MM.1S (cell line): ENCODE data around the gene ATP2A3.

Experiments used
- DNase-seq: peaks from one replicate; pipeline ENCODE4 v3.0.0-alpha.2; 2015
- H2AFZ ChIP-seq: fragments of 300-600 bp; sonication (generic); 2 replicates; pipeline ENCODE4 v1.6.0; 2016; ENCODE audit warnings: antibody characterized with exemption, low read length
- H3F3A ChIP-seq: fragments of 300-600 bp; sonication (generic); 2 replicates; pipeline ENCODE4 v1.6.1; 2016; ENCODE audit warnings: mild to moderate bottlenecking, antibody characterized with exemption, low read length, moderate library complexity, mixed read lengths; ENCODE audit not compliant: insufficient read depth
- H3K27ac ChIP-seq: fragments of 300-600 bp; sonication (generic); 2 replicates; pipeline ENCODE4 v1.5.1; 2016; ENCODE audit warnings: mild to moderate bottlenecking, low read length
- H3K27me3 ChIP-seq: fragments of 300-600 bp; sonication (generic); replicated peaks from 2 replicates; pipeline ENCODE4 v1.6.0; 2016; ENCODE audit warnings: low read length; ENCODE audit not compliant: insufficient read depth
- H3K36me3 ChIP-seq: fragments of 300-600 bp; sonication (generic); replicated peaks from 2 replicates; pipeline ENCODE4 v1.6.1; 2016; ENCODE audit warnings: mild to moderate bottlenecking, low read length, mixed read lengths; ENCODE audit not compliant: insufficient read depth
- H3K4me1 ChIP-seq: fragments of 300-600 bp; sonication (generic); 2 replicates; pipeline ENCODE4 v1.6.1; 2016; ENCODE audit warnings: low read length, mixed read lengths
- H3K4me2 ChIP-seq: fragments of 300-600 bp; sonication (generic); 2 replicates; pipeline ENCODE4 v1.6.0; 2016; ENCODE audit warnings: low read depth, low read length
- H3K4me3 ChIP-seq: fragments of 300-600 bp; sonication (generic); 2 replicates; pipeline ENCODE4 v1.5.1; 2016; ENCODE audit warnings: low read length, mixed read lengths
- H3K79me2 ChIP-seq: fragments of 300-600 bp; sonication (generic); 2 replicates; pipeline ENCODE4 v1.6.1; 2016; ENCODE audit warnings: mixed run types, low read length, mixed read lengths
- H3K9ac ChIP-seq: fragments of 300-600 bp; sonication (generic); 2 replicates; pipeline ENCODE4 v1.6.1; 2016; ENCODE audit warnings: low read length, mixed read lengths
- H3K9me2 ChIP-seq: fragments of 300-600 bp; sonication (generic); replicated peaks from 2 replicates; pipeline ENCODE4 v1.6.1; 2016; ENCODE audit warnings: mild to moderate bottlenecking, low read length, mixed read lengths; ENCODE audit not compliant: insufficient read depth
- H3K9me3 ChIP-seq: fragments of 300-600 bp; sonication (generic); replicated peaks from 2 replicates; pipeline ENCODE4 v1.6.1; 2016; ENCODE audit warnings: mild to moderate bottlenecking, low read length, mixed read lengths; ENCODE audit not compliant: insufficient read depth
- H4K20me1 ChIP-seq: fragments of 300-600 bp; sonication (generic); 2 replicates; pipeline ENCODE4 v1.6.1; 2016; ENCODE audit warnings: mild to moderate bottlenecking, low read length, moderate library complexity, mixed read lengths; ENCODE audit not compliant: insufficient read depth
- CTCF ChIP-seq: fragments of 300-600 bp; sonication (generic); IDR thresholded peaks from 2 replicates; pipeline ENCODE4 v1.5.1; 2016; ENCODE audit warnings: antibody characterized with exemption, low read length, mixed read lengths
- EZH2 ChIP-seq: fragments of 300-600 bp; sonication (generic); optimal IDR thresholded peaks from 2 replicates; pipeline ENCODE3; 2017; ENCODE audit warnings: low read depth, mild to moderate bottlenecking, antibody characterized with exemption, low read length, mixed read lengths
- EZH2phosphoT487 ChIP-seq: fragments of 300-600 bp; sonication (generic); IDR thresholded peaks from 2 replicates; pipeline ENCODE4 v1.6.1; 2018; ENCODE audit warnings: antibody characterized with exemption, low read length

The ATP2A3 gene

GRCh38 chr17:3957735-3958599, 6.3 kb downstream of the ATP2A3 start:
- no peak overlapping the region for H3K4me2 ChIP-seq

GRCh38 chr17:3956983-3957382, 7.3 kb downstream of the ATP2A3 start:
- Histone ChIP-seq H4K20me1 (0 out of 2 replicates have a peak, but pooled peaks cover 6% of the 10 kb centered on the region), H3K27ac (no peak overlapping the region), H3K27me3 (no peaks in the 10 kb centered on the region), H2AFZ (no peak overlapping the region), H3K36me3 (no peaks in the 10 kb centered on the region), H3K4me3 (no peak overlapping the region), H3K9ac (no peak overlapping the region), H3K9me3 (no peaks in the 10 kb centered on the region), H3K4me1 (peaks cover 23% of the 10 kb centered on the region), H3K9me2 (no peaks in the 10 kb centered on the region), H3F3A (peaks cover 5% of the 10 kb centered on the region), H3K4me2 (no peak overlapping the region), H3K79me2 (peaks cover 90% of the 10 kb centered on the region)
- TF ChIP-seq EZH2 (no peak), EZH2phosphoT487 (no peak), CTCF (no peak)
- DNase-seq: no peak

More at GRCh38 chr17:3957735-3958599, 6.3 kb downstream of the ATP2A3 start:
- peaks cover 28% of the 10 kb centered on the region for H3K4me1 ChIP-seq
- no peak for DNase-seq
- H3K27ac ChIP-seq: no peak overlapping the region
- TF ChIP-seq EZH2 (no peak), EZH2phosphoT487 (no peak), CTCF (no peak)
- 0 out of 2 replicates have a peak, but pooled peaks cover 6% of the 10 kb centered on the region for H4K20me1 ChIP-seq
- H3F3A ChIP-seq: peaks cover 15% of the 10 kb centered on the region
- H3K4me3 ChIP-seq: no peak overlapping the region
- peaks cover 93% of the 10 kb centered on the region for H3K79me2 ChIP-seq
- H3K9me2 ChIP-seq: no peaks in the 10 kb centered on the region
- H3K9ac ChIP-seq: no peak overlapping the region
- H3K36me3 ChIP-seq: no peaks in the 10 kb centered on the region
- no peaks in the 10 kb centered on the region for H3K27me3 ChIP-seq
- H2AFZ ChIP-seq: no peak overlapping the region
- no peaks in the 10 kb centered on the region for H3K9me3 ChIP-seq

GRCh38 chr17:3956327-3956957, 7.8 kb downstream of the ATP2A3 start:
- Histone ChIP-seq H3K27ac (no peak overlapping the region), H3K36me3 (no peaks in the 10 kb centered on the region), H3K9me3 (no peaks in the 10 kb centered on the region), H3K9ac (no peak overlapping the region), H3K9me2 (no peaks in the 10 kb centered on the region), H3K27me3 (no peaks in the 10 kb centered on the region), H3F3A (no peaks in the 10 kb centered on the region), H3K4me3 (no peak overlapping the region), H3K4me2 (no peak overlapping the region), H2AFZ (no peak overlapping the region), H3K79me2 (peaks cover 85% of the 10 kb centered on the region), H3K4me1 (peaks cover 18% of the 10 kb centered on the region), H4K20me1 (0 out of 2 replicates have a peak, but pooled peaks cover 6% of the 10 kb centered on the region)
- TF ChIP-seq EZH2phosphoT487 (no peak), CTCF (no peak), EZH2 (no peak)
- no peak for DNase-seq
